ENCODE results near the gene LCOR. TPM values are rescaled to one million over a fixed set of nuclear protein-coding genes. Genes with fewer than 3 reads are reported as not detected.

LCOR gene
- total RNA-seq, 4 donors from 2014 or later, result 19.8 to 25.1 (median 21.7) TPM

- TF ChIP-seq EP300 (IDR thresholded peaks at IDR 0.05) (no peak), CTCF (IDR thresholded peaks at IDR 0.05) (no peak), POLR2A (IDR thresholded peaks at IDR 0.05) (no peak)
- DNase-seq (ENCODE audit: low spot score in 2 of 2), result no peak
- Histone ChIP-seq H3K4me1 (no peaks in the 10 kb centered on the region), H3K27ac (no peak overlapping the region), H3K36me3 (no peaks in the 10 kb centered on the region), H3K27me3 (no peaks in the 10 kb centered on the region), H3K9me3 (peaks cover 0 to 25% (median 6%) of the 10 kb centered on the region in 4 donors), H3K4me3 (no peak overlapping the region)
- 76 to 82% methylated on average over 5 of the region's 5 CpGs for WGBS, 2 donors
These were observed 173.3 kb downstream of the LCOR start for GRCh38 chr10:97005349-97005748.

- H3K9me3 ChIP-seq, result peaks cover 0 to 25% (median 6%) of the 10 kb centered on the region in 4 donors
- H3K4me3 ChIP-seq, result no peak overlapping the region
- no peaks in the 10 kb centered on the region for H3K4me1 ChIP-seq
- H3K27me3 ChIP-seq, result no peaks in the 10 kb centered on the region
- H3K27ac ChIP-seq, result no peak overlapping the region
- H3K36me3 ChIP-seq, result no peaks in the 10 kb centered on the region
- no peak for DNase-seq (ENCODE audit: low spot score in 2 of 2)
- no peak for TF ChIP-seq CTCF (IDR thresholded peaks at IDR 0.05)
- TF ChIP-seq POLR2A (IDR thresholded peaks at IDR 0.05), result no peak
- TF ChIP-seq EP300 (IDR thresholded peaks at IDR 0.05), result no peak
- 83% methylated on average over 6 of the region's 6 CpGs for WGBS, 2 donors
These were observed 174.3 kb downstream of the LCOR start for GRCh38 chr10:97006364-97006763.

- H3K36me3 ChIP-seq, result no peaks in the 10 kb centered on the region
- no peak overlapping the region for H3K27ac ChIP-seq
- WGBS, 2 donors, result 88 to 96% methylated on average over 1 of the region's 1 CpG
- H3K9me3 ChIP-seq, result peaks cover 0 to 25% (median 6%) of the 10 kb centered on the region in 4 donors
- TF ChIP-seq EP300 (IDR thresholded peaks at IDR 0.05), result no peak
- TF ChIP-seq POLR2A (IDR thresholded peaks at IDR 0.05), result no peak
- TF ChIP-seq CTCF (IDR thresholded peaks at IDR 0.05), result no peak
- no peaks in the 10 kb centered on the region for H3K27me3 ChIP-seq
- H3K4me3 ChIP-seq, result no peak overlapping the region
- H3K4me1 ChIP-seq, result no peaks in the 10 kb centered on the region
- DNase-seq (ENCODE audit: low spot score in 2 of 2), result no peak
These were observed 175.3 kb downstream of the LCOR start for GRCh38 chr10:97007417-97007816.

- TF ChIP-seq EP300 (IDR thresholded peaks at IDR 0.05) (no peak), POLR2A (IDR thresholded peaks at IDR 0.05) (no peak), CTCF (IDR thresholded peaks at IDR 0.05) (no peak)
- H3K4me3 ChIP-seq, result no peak overlapping the region
- H3K4me1 ChIP-seq, result no peaks in the 10 kb centered on the region
- H3K9me3 ChIP-seq, result peaks cover 0 to 25% (median 6%) of the 10 kb centered on the region in 4 donors
- no peak for DNase-seq (ENCODE audit: low spot score in 2 of 2)
- H3K27ac ChIP-seq, result no peak overlapping the region
- H3K27me3 ChIP-seq, result no peaks in the 10 kb centered on the region
- H3K36me3 ChIP-seq, result no peaks in the 10 kb centered on the region
- WGBS, 2 donors, result 81 to 85% methylated on average over 4 of the region's 4 CpGs
These were observed 178.7 kb downstream of the LCOR start for GRCh38 chr10:97010695-97011206.

- DNase-seq (ENCODE audit: low spot score in 2 of 2), result no peak
- H3K9me3 ChIP-seq, result peaks cover 0 to 25% (median 6%) of the 10 kb centered on the region in 4 donors
- H3K4me1 ChIP-seq, result no peaks in the 10 kb centered on the region
These were observed 179.3 kb downstream of the LCOR start for GRCh38 chr10:97011397-97011796.

More at GRCh38 chr10:97011397-97011796, 179.3 kb downstream of the LCOR start:
- Histone ChIP-seq H3K36me3 (no peaks in the 10 kb centered on the region), H3K27ac (no peak overlapping the region), H3K4me3 (no peak overlapping the region), H3K27me3 (no peaks in the 10 kb centered on the region)
- no peak for TF ChIP-seq CTCF (IDR thresholded peaks at IDR 0.05)
- TF ChIP-seq POLR2A (IDR thresholded peaks at IDR 0.05), result no peak
- no peak for TF ChIP-seq EP300 (IDR thresholded peaks at IDR 0.05)
